ENCODE measurements around the gene CARD10. TPM values are rescaled to one million over a fixed set of nuclear protein-coding genes. Genes with fewer than 3 reads are reported as not detected.

The CARD10 gene
- total RNA-seq, 1 donor from 2014 or later, result 1.5 TPM

GRCh38 chr22:37559521-37559900, 40.3 kb upstream of the CARD10 start:
- Histone ChIP-seq H3K4me1 (peaks cover 29% of the 10 kb centered on the region), H3K27me3 (peaks cover 35% of the 10 kb centered on the region), H3K79me2 (ENCODE audit: low read depth) (no peaks in the 10 kb centered on the region), H2AFZ (replicated peaks) (no peak overlapping the region), H3K36me3 (no peaks in the 10 kb centered on the region), H3K9ac (no peak overlapping the region), H3K4me3 (no peak overlapping the region), H3K9me3 (ENCODE audit: low read depth) (no peaks in the 10 kb centered on the region), H4K20me1 (ENCODE audit: low read depth) (no peaks in the 10 kb centered on the region), H3K4me2 (peak overlapping the region; percentile 97), H3F3A (ENCODE audit: low read depth) (peaks cover 26% of the 10 kb centered on the region), H3K27ac (no peak overlapping the region)
- H3K9me3 Mint-ChIP-seq, result no peaks in the 10 kb centered on the region
- peaks cover 44% of the 10 kb centered on the region for H3K4me1 Mint-ChIP-seq
- no peak overlapping the region for H3K27ac Mint-ChIP-seq
- TF ChIP-seq, protein P1, sequence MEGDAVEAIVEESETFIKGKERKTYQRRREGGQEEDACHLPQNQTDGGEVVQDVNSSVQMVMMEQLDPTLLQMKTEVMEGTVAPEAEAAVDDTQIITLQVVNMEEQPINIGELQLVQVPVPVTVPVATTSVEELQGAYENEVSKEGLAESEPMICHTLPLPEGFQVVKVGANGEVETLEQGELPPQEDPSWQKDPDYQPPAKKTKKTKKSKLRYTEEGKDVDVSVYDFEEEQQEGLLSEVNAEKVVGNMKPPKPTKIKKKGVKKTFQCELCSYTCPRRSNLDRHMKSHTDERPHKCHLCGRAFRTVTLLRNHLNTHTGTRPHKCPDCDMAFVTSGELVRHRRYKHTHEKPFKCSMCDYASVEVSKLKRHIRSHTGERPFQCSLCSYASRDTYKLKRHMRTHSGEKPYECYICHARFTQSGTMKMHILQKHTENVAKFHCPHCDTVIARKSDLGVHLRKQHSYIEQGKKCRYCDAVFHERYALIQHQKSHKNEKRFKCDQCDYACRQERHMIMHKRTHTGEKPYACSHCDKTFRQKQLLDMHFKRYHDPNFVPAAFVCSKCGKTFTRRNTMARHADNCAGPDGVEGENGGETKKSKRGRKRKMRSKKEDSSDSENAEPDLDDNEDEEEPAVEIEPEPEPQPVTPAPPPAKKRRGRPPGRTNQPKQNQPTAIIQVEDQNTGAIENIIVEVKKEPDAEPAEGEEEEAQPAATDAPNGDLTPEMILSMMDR (IDR thresholded peaks at IDR 0.05), result no peak
- no peak for TF ChIP-seq EZH2 (IDR thresholded peaks at IDR 0.05)
- no peak for TF ChIP-seq EZH2phosphoT487 (IDR thresholded peaks at IDR 0.05)
- H3K4me3 Mint-ChIP-seq, result peak overlapping the region; percentile 79
- peaks cover 5% of the 10 kb centered on the region for H3K27me3 Mint-ChIP-seq (ENCODE audit: insufficient read depth, low read depth)
- DNase-seq (ENCODE audit: low spot score), result no peak
- no peaks in the 10 kb centered on the region for H3K36me3 Mint-ChIP-seq

DNA sequence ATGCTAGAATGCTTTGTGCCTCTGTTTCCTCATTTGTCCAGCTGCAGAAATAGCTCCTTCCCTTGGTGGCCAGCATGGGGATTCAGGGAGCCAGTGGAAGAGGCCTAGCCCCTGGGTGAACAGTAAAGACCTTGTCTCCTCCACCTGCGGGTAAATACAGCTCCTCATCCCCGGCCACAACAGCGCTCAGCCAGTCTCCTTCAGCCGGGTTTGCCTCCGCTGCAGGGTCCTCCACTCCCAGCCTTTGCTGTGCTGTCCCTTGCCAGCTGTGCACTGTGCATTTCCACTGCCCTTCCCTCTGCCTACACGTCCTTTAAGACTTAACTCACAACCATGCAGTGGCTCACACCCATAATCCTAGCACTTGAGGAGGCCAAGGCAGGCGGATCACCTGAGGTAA, 39.6 kb upstream of the CARD10 start:
- H3K27me3 Mint-ChIP-seq (ENCODE audit: insufficient read depth, low read depth), result peaks cover 5% of the 10 kb centered on the region
- peak overlapping the region; percentile 58 for H3K4me3 Mint-ChIP-seq

DNA sequence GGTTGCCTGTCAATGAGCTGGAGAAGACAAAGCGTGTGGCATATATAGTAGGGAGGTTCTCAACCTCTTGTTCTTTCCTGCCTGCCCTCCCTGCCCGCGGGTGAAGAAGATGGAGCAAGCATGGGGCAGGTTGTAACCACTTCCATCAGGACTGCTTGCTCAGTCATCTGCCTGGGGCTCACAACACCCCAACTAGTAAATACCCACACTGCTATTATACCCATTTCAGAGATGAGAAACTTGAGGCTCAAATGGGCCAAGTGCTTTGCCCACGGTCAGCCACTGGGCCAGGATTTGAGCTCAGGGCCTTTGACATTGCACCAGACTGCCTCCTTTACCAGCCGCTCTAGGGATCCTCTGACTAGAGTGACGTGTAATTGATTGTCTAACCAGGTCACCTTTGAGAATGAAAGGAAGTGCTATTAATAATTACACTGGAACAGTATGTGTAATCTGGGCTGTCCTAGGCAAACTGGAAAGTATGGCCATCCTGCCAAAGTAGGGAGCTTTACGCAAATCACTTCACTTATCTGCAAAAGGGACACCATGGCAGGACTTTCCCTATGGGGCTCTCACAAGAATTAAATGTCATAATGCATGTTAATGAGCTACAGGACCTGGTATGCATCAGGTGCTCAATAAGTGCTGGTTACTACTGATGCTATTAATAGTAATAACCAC, 38.2 kb upstream of the CARD10 start:
- H3K9ac ChIP-seq, result no peak overlapping the region
- Mint-ChIP-seq H3K4me1 (peaks cover 39% of the 10 kb centered on the region), H3K9me3 (no peaks in the 10 kb centered on the region), H3K27ac (no peak overlapping the region), H3K27me3 (ENCODE audit: insufficient read depth, low read depth) (peaks cover 5% of the 10 kb centered on the region), H3K36me3 (no peaks in the 10 kb centered on the region), H3K4me3 (peak overlapping the region; percentile 36)
- TF ChIP-seq, protein P1 (IDR thresholded peaks at IDR 0.05), result no peak
- TF ChIP-seq EZH2 (IDR thresholded peaks at IDR 0.05) (no peak), EZH2phosphoT487 (IDR thresholded peaks at IDR 0.05) (no peak)
- no peaks in the 10 kb centered on the region for H3K79me2 ChIP-seq (ENCODE audit: low read depth)
- no peak overlapping the region for H3K4me2 ChIP-seq
- no peaks in the 10 kb centered on the region for H3K36me3 ChIP-seq
- H3F3A ChIP-seq (ENCODE audit: low read depth), result peaks cover 32% of the 10 kb centered on the region
- H2AFZ ChIP-seq (replicated peaks), result no peak overlapping the region
- DNase-seq (ENCODE audit: low spot score), result no peak
- H3K27me3 ChIP-seq, result peaks cover 35% of the 10 kb centered on the region
- H3K4me1 ChIP-seq, result peaks cover 37% of the 10 kb centered on the region
- H3K9me3 ChIP-seq (ENCODE audit: low read depth), result no peaks in the 10 kb centered on the region
- no peak overlapping the region for H3K4me3 ChIP-seq
- H4K20me1 ChIP-seq (ENCODE audit: low read depth), result no peaks in the 10 kb centered on the region
- H3K27ac ChIP-seq, result no peak overlapping the region

More for the DNA sequence above, 39.6 kb upstream of the CARD10 start:
- TF ChIP-seq EZH2phosphoT487 (IDR thresholded peaks at IDR 0.05), result no peak
- TF ChIP-seq EZH2 (IDR thresholded peaks at IDR 0.05), result no peak
- TF ChIP-seq, protein P1 (IDR thresholded peaks at IDR 0.05), result no peak
- Mint-ChIP-seq H3K36me3 (no peaks in the 10 kb centered on the region), H3K4me1 (peaks cover 44% of the 10 kb centered on the region), H3K27ac (no peak overlapping the region), H3K9me3 (no peaks in the 10 kb centered on the region)
- no peaks in the 10 kb centered on the region for H4K20me1 ChIP-seq (ENCODE audit: low read depth)
- H3F3A ChIP-seq (ENCODE audit: low read depth), result peaks cover 26% of the 10 kb centered on the region
- H2AFZ ChIP-seq (replicated peaks), result no peak overlapping the region
- no peak for DNase-seq (ENCODE audit: low spot score)
- H3K27me3 ChIP-seq, result peaks cover 35% of the 10 kb centered on the region
- peaks cover 29% of the 10 kb centered on the region for H3K4me1 ChIP-seq
- no peaks in the 10 kb centered on the region for H3K9me3 ChIP-seq (ENCODE audit: low read depth)
- no peaks in the 10 kb centered on the region for H3K79me2 ChIP-seq (ENCODE audit: low read depth)
- no peaks in the 10 kb centered on the region for H3K36me3 ChIP-seq
- no peak overlapping the region for H3K9ac ChIP-seq
- H3K4me3 ChIP-seq, result no peak overlapping the region
- no peak overlapping the region for H3K27ac ChIP-seq
- no peak overlapping the region for H3K4me2 ChIP-seq

Measured in neural progenitor cell (in vitro differentiated cells).